IPS-11a (cell line): ENCODE measurements around the gene WIPF3.

ENCODE experiments used
- H3K4me3 ChIP-seq: one replicate; pipeline ENCODE4 v1.5.1; 2013; ENCODE audit warnings: low read depth, low read length, control low read depth

The WIPF3 gene

DNA sequence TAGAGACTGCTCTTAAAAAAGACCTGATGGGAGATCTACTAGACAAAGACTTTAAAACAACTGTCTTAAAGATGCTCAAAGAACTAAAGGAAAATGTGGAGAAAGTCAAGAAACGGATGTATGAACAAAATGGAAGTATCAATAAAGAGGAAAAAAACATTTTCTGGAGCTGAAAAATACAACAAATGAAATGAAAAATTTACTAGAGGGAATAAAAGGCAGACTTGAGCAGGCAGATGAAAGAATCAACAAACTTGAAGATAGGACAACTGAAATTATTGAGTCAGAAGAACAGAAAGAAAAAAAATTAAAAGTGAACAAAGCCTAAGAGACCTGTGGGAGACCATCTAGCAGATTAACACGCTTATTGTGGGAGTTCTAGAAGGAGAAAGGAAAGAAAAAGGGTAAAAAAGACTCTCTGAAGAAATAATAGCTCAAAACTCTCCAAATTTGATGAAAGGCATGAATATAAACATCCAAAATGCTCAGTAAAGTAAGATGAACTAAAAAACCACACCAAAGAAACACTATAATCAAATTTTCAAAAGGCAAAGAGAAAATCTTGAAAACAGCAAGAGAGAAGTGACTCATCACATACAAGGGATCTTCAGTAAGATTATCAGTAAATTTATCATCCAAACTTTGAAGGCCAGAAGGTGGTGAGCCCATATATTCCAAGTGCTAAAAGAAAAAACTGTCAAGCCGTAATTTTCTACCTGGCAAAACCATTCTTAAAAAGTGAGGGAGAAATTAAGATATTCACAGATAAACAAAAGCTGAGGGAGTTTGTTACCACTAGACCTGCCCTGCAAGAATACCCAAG lies 100.1 kb downstream of the WIPF3 start:
- no peak overlapping the region for H3K4me3 ChIP-seq

- H3K4me3 ChIP-seq = no peak overlapping the region
Observed at GRCh38 chr7:29914180-29914579, 107.9 kb downstream of the WIPF3 start.

- no peak overlapping the region for H3K4me3 ChIP-seq
Observed at GRCh38 chr7:29915481-29916215, 109.3 kb downstream of the WIPF3 start.

GRCh38 chr7:29917641-29918040 lies 111.3 kb downstream of the WIPF3 start:
- no peak overlapping the region for H3K4me3 ChIP-seq

GRCh38 chr7:29918850-29919249 lies 112.5 kb downstream of the WIPF3 start:
- H3K4me3 ChIP-seq = no peak overlapping the region

- H3K4me3 ChIP-seq = no peak overlapping the region
Observed at GRCh38 chr7:29919790-29920189, 113.5 kb downstream of the WIPF3 start.

DNA sequence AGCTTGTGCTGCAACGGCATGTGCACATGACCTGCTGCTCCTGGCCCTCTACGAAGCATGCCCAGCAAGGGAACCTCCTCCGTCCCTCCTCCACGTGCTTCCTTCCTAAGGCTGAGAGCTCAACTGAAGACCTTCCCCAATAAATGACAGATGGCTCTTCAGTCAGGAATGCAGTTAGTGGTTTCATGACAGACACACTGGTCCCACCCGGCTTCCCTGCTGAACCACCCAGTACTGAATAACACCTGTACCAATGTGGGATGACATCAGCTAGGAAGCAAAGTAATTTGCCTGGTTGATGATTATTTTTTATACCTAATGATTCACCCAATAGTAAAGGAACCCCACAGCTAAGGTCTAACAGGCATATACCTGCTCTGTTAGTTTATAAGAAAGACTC lies 114.2 kb downstream of the WIPF3 start:
- no peak overlapping the region for H3K4me3 ChIP-seq

DNA sequence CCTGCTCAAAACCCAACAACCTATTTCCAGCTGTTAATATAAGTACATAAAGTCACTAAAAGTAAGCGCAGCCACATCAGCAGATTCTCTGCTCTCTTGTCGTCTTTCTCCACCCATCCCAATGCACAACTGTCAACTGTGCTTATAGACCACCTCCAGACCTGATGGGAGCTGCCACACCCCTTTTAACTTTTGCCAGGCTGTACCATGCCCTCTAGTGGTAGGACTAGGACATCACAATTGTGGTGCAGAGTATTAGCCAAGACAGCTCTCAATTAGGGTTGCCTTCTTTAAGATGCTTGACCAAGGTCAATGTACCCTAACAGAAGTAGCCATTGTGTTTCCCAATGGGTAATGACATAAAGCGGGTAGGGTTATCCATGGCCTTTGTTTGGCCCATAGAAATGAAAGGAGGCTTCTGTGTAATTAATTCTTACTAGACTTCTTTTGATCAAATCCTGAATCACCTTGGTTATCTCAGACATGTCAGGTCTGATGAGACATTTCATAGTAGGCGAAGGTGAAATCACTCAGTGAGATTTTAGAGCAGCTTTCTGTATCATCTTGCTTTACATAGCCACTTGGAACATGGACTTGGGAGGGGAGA lies 115.2 kb downstream of the WIPF3 start:
- H3K4me3 ChIP-seq = no peak overlapping the region

DNA sequence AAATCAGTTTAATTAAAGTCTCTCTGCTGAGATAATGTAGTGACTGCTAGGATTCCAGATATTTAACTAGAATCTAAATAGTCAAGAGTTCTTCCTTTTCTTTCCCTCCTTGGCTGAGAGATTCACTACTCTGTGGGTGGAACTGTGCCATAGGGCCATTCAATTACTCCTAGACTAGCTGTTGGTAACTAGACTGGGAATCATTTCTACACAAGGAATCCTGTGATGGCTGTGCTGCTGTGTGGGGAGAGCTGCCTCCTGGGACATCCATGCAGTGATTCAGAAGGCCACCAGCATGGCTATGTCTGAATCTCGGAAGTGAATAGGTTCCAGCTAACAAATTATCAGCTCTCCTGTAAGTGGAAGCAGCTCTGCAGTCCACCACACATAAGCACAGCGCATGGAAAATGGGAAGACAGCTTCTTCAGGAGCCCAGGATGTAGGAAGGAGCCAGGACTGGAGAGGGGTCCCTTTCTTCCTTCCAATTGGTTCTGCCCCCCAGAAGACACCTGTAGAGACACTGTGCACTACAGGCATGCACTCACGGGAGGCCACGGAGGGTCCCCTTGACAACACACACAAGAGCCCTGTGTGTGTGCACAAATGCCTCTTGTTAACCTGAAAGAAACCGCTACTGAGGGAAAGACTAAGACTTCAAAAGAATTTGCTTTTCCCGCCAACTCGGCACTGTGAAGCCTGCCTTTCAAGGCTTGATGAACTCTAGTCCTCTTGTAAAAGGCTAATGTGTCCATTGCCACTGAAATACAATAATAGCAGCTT lies 116.8 kb downstream of the WIPF3 start:
- H3K4me3 ChIP-seq = no peak overlapping the region

DNA sequence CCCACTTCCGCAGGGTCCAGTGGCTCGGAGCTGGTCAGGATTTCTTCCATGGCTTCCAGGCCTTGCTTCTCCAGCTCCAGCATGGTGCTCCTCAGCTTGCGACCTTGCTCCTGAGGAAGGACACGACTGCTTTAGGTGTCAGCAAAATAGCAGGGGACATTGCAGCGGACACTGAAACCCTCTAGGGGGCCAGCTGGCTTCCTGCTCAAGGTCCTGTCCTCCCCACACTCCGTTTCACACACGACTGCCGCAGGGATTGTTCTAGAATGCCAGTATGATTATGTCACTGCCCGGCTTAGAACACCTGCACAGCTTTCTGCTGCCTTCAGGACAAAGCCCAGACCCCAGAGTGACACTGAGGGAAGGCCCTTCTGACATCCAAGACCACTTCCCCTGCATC lies 117.7 kb downstream of the WIPF3 start:
- H3K4me3 ChIP-seq = no peak overlapping the region

GRCh38 chr7:29924684-29925083 lies 118.4 kb downstream of the WIPF3 start:
- H3K4me3 ChIP-seq = no peak overlapping the region

DNA sequence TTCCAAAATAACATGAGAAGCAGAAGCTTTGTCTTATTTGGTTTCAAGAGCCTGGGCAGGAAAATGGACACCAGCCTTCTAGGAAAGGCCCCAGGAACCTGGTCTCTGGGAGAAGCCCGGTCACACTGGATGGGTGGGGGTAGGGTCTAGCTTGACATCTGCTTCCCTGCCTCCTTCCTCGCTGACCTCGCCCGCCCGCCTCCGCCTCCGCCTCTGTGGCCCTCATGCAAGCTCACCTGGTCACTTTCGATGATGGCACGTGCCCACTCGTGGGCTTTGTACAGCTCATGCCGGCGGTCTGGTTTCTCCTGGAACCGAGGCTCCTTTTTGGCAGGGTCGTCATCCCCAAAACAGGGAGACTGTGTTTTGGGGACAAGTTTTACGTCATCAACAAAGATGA lies 119.9 kb downstream of the WIPF3 start:
- H3K4me3 ChIP-seq = no peak overlapping the region

DNA sequence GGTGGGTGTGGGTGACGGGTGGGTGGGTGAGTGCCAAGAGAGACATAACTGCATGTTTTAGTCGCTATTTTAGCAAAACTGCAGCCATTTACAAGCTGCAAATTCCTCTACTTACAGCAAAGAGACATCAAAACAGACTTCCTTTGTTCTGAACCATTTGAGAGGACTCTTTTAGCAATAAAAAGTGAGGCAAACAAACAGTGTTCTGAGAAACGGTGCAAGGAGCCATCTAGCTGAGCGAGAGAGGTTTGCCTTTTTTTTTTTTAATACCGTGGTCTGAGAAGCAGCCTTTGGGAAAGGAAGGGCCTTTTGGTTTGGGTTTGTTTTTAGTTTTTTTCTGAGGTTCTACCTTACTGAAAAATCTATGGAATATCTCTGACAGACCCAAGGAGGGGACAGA lies 120.4 kb downstream of the WIPF3 start:
- no peak overlapping the region for H3K4me3 ChIP-seq

DNA sequence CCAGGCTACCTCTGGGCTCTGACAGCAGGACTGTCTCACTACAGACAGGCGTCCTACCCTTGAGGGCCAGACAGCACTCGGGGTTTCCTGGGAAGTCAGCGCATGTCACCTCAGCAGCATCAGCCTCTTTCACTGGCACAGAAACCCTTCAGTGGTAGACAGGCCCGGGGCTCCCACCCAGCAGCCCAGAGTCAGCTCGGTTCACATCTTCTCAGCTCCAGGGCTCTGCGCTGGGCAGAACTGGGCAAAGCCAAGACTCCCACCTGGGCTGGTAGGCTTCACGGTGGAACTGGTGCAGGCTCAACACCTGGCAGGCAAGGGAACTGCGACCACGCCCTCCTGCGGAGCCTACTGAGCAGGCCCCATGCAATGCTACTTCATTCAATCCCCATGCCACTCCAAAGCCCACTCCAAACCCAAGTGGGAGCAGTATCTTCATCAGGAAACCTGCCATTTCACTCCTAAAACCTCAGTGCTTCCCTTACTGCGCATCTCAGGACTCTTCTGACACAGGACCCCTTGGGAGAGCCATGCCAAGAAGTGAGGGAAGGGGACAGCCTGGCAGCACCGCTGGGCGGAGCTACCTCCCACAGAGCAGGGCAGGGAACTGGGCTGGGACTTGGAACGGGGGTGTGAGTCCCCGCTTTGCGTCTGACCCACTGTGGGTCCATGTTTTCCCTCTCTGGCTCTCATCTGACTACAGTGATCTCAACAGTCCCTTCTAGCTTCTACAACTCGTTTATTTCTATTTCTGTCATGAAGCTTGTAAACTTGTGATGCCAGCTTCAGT lies 122.9 kb downstream of the WIPF3 start:
- no peak overlapping the region for H3K4me3 ChIP-seq

DNA sequence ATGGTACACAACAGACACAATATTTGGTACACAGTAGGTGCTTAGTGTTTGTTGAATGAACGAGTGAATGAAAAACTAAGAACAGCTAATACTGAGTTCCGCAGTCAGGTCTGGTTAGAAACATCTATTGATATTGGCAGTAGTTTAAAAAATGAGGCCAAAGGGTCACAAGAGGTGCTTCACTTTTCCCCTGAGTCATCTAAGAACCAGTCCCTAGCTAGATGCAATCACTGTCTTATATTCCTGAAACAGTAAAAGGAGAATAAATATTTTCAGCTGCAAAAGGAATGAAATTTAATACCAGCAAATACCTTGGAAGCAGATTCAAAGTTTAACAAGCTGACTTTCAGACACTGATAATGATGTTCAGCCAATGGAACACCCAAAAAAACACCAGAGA lies 128.8 kb downstream of the WIPF3 start:
- H3K4me3 ChIP-seq = no peak overlapping the region

DNA sequence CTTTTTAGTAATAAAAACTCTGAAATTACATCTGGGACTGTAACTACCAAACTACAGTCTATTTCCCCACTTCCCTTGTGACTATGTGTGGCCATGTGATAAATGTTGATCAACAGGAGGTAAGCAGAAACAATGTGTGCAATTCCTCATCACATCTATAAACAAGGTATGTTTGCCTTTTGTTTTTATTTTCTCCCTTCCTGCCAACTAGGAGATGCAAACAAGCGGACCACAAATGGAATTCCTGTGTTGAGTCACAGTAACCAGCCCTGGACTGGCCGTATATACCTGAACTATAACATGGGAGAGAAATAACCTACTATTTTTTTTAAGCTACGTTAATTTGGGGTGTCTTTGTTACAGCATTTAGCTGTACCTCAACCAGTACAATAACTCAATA lies 130.8 kb downstream of the WIPF3 start:
- no peak overlapping the region for H3K4me3 ChIP-seq

- no peak overlapping the region for H3K4me3 ChIP-seq
Observed at GRCh38 chr7:29940199-29940598, 133.9 kb downstream of the WIPF3 start.

GRCh38 chr7:29945259-29945809 lies 139.0 kb downstream of the WIPF3 start:
- H3K4me3 ChIP-seq = no peak overlapping the region

- no peak overlapping the region for H3K4me3 ChIP-seq
Observed at GRCh38 chr7:29946428-29947186, 140.3 kb downstream of the WIPF3 start.
